SU-DHL-6 (cell line): Measurements from ENCODE around the gene MPHOSPH9.

ENCODE experiments used
- H2AFZ ChIP-seq: fragments of 200-600 bp; sonication (generic); 2 replicates; pipeline ENCODE4 v1.6.1; 2014; ENCODE audit warnings: low read depth, mild to moderate bottlenecking, moderate library complexity, mixed read lengths, antibody characterized with exemption, low read length; ENCODE audit not compliant: severe bottlenecking
- H3F3A ChIP-seq: fragments of 200-600 bp; shearing (Covaris generic); 2 replicates; pipeline ENCODE4 v1.6.0; 2016; ENCODE audit warnings: antibody characterized with exemption, mild to moderate bottlenecking; ENCODE audit not compliant: insufficient read depth
- H3K27ac ChIP-seq: fragments of 200-600 bp; sonication (generic); 2 replicates; pipeline ENCODE4 v1.5.1; 2016; ENCODE audit warnings: low read depth, mild to moderate bottlenecking, low read length, moderate library complexity, mixed read lengths
- H3K27me3 ChIP-seq: fragments of 200-600 bp; sonication (generic), shearing (Covaris generic); 2 replicates; pipeline ENCODE4 v1.6.0; 2014; ENCODE audit warnings: mild to moderate bottlenecking, low read length
- H3K36me3 ChIP-seq: fragments of 200-600 bp; sonication (generic); 2 replicates; pipeline ENCODE4 v1.6.1; 2014; ENCODE audit warnings: mild to moderate bottlenecking, low read length, mixed read lengths
- H3K4me2 ChIP-seq: fragments of 300-600, 200-600 bp; shearing (Covaris generic), sonication (generic); 2 replicates; pipeline ENCODE4 v1.6.0; 2014; ENCODE audit warnings: low read length, low read depth, mild to moderate bottlenecking; ENCODE audit not compliant: poor library complexity, severe bottlenecking
- H3K4me3 ChIP-seq: fragments of 200-600 bp; sonication (generic); 2 replicates; pipeline ENCODE4 v1.5.1; 2014; ENCODE audit warnings: antibody characterized with exemption, low read length, mild to moderate bottlenecking, mixed read lengths; ENCODE audit not compliant: insufficient read depth, poor library complexity, severe bottlenecking
- H3K79me2 ChIP-seq: fragments of 200-600 bp; sonication (generic); 2 replicates; pipeline ENCODE4 v1.6.1; 2014; ENCODE audit warnings: mild to moderate bottlenecking, low read length, moderate library complexity; ENCODE audit not compliant: insufficient read depth
- H3K9ac ChIP-seq: fragments of 200-600 bp; sonication (generic); 2 replicates; pipeline ENCODE4 v1.7.0; 2014; ENCODE audit warnings: mild to moderate bottlenecking, low read length
- H3K9me2 ChIP-seq: fragments of 200-600 bp; sonication (generic); replicated peaks from 2 replicates; pipeline ENCODE4 v1.6.1; 2014; ENCODE audit warnings: low read length; ENCODE audit not compliant: insufficient read depth
- H3K9me3 ChIP-seq: fragments of 200-600 bp; sonication (generic); 2 replicates; pipeline ENCODE4 v1.6.1; 2014; ENCODE audit warnings: low read length, mixed read lengths; ENCODE audit not compliant: insufficient read depth
- H4K20me1 ChIP-seq: fragments of 200-600 bp; sonication (generic); 2 replicates; pipeline ENCODE4 v1.6.1; 2014; ENCODE audit warnings: low read depth, mild to moderate bottlenecking, antibody characterized with exemption, low read length, moderate library complexity, mixed read lengths
- EZH2phosphoT487 ChIP-seq: fragments of 200-600 bp; sonication (generic), shearing (Covaris generic); conservative IDR thresholded peaks from 2 replicates; pipeline ENCODE4 v1.6.1; 2018; ENCODE audit warnings: mild to moderate bottlenecking, antibody characterized with exemption, low read length, moderate library complexity, mixed read lengths
- TF ChIP-seq, protein P1 (sequence below): fragments of 200-600 bp; sonication (generic); IDR thresholded peaks from one replicate; pipeline ENCODE4 v1.5.1; 2017; ENCODE audit warnings: antibody characterized with exemption, mild to moderate bottlenecking, low read length, moderate library complexity; ENCODE audit not compliant: insufficient read depth, poor library complexity, severe bottlenecking

The MPHOSPH9 gene, protein sequence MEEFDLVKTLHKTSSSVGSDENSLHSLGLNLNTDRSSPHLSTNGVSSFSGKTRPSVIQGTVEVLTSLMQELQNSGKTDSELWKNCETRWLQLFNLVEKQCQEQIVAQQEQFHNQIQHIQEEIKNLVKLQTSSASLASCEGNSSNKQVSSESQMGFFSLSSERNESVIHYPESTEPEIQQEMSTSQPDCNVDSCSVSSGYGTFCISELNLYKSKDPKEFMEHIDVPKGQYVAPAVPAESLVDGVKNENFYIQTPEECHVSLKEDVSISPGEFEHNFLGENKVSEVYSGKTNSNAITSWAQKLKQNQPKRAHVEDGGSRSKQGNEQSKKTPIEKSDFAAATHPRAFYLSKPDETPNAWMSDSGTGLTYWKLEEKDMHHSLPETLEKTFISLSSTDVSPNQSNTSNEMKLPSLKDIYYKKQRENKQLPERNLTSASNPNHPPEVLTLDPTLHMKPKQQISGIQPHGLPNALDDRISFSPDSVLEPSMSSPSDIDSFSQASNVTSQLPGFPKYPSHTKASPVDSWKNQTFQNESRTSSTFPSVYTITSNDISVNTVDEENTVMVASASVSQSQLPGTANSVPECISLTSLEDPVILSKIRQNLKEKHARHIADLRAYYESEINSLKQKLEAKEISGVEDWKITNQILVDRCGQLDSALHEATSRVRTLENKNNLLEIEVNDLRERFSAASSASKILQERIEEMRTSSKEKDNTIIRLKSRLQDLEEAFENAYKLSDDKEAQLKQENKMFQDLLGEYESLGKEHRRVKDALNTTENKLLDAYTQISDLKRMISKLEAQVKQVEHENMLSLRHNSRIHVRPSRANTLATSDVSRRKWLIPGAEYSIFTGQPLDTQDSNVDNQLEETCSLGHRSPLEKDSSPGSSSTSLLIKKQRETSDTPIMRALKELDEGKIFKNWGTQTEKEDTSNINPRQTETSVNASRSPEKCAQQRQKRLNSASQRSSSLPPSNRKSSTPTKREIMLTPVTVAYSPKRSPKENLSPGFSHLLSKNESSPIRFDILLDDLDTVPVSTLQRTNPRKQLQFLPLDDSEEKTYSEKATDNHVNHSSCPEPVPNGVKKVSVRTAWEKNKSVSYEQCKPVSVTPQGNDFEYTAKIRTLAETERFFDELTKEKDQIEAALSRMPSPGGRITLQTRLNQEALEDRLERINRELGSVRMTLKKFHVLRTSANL

DNA sequence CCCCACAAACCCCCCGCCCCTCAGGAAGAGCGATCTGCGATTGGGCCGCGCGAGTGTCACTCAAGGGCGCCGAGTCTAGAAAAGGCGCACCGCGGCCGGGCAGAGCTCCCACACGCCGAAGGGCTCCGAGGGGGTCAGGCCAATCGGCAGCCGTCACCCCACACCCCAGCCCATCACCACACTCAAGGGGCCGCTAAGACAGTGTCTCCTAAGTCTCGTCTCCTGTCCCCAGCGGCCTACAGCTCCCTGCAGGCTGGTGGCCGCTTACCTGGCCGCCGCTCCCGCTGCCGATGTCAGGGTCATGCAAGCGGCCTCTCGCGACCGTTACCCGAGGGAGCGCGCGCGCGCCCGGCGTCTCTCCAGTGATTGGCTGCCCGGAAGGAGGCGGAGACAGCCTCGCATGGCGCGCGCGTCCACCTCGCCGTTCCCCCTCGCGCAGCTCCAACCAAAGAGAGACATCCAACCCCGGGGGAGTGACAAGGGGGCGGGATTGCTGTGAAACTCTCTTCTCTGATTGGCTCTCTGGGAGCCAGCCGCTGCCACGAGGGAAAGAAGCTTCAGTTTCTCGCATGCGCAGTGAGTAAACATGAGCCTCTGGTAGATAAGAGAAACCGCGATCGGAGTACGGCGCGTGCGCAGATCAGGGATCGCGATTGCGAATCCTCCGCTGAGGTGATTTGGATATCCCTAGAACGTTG is at the start of gene MPHOSPH9, which contains the start of gene MTRFR:
MPHOSPH9 (minus strand) TSS at position 335 of the 698 bp plus-strand sequence. CDS start 2,777 bp downstream, outside the sequence.
MTRFR (plus strand) TSS at position 630 of the 698 bp plus-strand sequence. CDS start 20,239 bp downstream, outside the sequence.
- H3K9me3 ChIP-seq = no peaks in the 10 kb centered on the region

DNA sequence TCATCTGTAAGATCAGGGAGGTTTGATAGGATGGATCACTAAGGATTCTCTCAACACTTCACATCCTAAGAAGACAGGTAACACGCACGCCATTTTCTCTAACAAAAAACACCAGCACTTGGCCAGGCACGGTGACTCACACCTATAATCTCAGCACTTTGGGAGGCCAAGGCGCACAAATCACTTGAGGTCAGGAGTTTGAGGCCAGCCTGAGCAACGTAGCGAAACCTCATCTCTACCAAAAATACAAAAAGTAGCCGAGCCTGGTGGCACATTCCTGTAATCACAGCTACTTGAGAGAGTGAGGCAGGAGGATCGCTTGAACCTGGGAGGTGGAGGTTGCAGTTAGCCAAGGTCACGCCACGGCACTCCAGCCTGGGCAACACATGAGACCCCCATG is 49.2 kb upstream of the MPHOSPH9 start:
- TF ChIP-seq, protein P1, sequence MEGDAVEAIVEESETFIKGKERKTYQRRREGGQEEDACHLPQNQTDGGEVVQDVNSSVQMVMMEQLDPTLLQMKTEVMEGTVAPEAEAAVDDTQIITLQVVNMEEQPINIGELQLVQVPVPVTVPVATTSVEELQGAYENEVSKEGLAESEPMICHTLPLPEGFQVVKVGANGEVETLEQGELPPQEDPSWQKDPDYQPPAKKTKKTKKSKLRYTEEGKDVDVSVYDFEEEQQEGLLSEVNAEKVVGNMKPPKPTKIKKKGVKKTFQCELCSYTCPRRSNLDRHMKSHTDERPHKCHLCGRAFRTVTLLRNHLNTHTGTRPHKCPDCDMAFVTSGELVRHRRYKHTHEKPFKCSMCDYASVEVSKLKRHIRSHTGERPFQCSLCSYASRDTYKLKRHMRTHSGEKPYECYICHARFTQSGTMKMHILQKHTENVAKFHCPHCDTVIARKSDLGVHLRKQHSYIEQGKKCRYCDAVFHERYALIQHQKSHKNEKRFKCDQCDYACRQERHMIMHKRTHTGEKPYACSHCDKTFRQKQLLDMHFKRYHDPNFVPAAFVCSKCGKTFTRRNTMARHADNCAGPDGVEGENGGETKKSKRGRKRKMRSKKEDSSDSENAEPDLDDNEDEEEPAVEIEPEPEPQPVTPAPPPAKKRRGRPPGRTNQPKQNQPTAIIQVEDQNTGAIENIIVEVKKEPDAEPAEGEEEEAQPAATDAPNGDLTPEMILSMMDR = no peak
- TF ChIP-seq EZH2phosphoT487 = no peak
- Histone ChIP-seq H3K9ac (no peak overlapping the region), H4K20me1 (no peaks in the 10 kb centered on the region), H3K9me2 (no peaks in the 10 kb centered on the region), H3K4me3 (no peak overlapping the region), H3K27me3 (no peaks in the 10 kb centered on the region), H3K36me3 (no peaks in the 10 kb centered on the region), H3K4me2 (no peak overlapping the region), H3K79me2 (no peaks in the 10 kb centered on the region), H3K9me3 (no peaks in the 10 kb centered on the region), H3F3A (no peaks in the 10 kb centered on the region), H2AFZ (no peak overlapping the region), H3K27ac (no peak overlapping the region)

More for the DNA sequence above, at the start of gene MPHOSPH9, which contains the start of gene MTRFR:
- Histone ChIP-seq H3K4me2 (peak within 1 kb of the TSS; percentile 95), H4K20me1 (peaks cover 5% of the 10 kb centered on the region; the same call in 1 of the 2 replicates), H3K27ac (peak within 1 kb of the TSS; percentile 82), H3K4me3 (peak within 1 kb of the TSS; percentile 97), H3K36me3 (peaks cover 17% of the 10 kb centered on the region), H3F3A (peaks cover 22% of the 10 kb centered on the region), H3K9me2 (no peaks in the 10 kb centered on the region), H3K27me3 (no peaks in the 10 kb centered on the region), H2AFZ (peak within 1 kb of the TSS; percentile 80), H3K9ac (peak within 1 kb of the TSS; percentile 92), H3K79me2 (peaks cover 81% of the 10 kb centered on the region)
- TF ChIP-seq, protein P1 = no peak

DNA sequence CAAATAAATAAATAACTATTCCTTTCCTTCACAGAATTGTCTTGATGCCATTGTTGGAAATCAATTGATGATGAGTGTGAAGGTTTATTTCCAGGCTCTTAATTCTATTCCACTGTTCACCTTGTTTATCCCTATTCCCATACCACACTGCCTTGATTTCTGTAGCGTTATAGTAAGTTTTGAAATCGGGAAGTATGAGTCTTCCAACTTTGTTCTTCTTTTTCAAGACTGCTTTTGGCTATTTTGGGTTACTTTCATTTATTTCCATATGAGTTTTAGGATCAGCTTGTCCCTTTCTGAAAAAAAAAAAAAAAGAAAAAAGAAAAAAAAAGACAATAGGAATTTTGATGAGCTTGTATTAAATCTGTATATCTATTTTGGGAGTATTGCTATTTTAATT is 48.0 kb upstream of the MPHOSPH9 start:
- H3K9ac ChIP-seq = no peak overlapping the region
- TF ChIP-seq EZH2phosphoT487 = no peak
- TF ChIP-seq, protein P1 = no peak
- no peak overlapping the region for H3K4me3 ChIP-seq
- H3K79me2 ChIP-seq = no peaks in the 10 kb centered on the region
- no peaks in the 10 kb centered on the region for H3K9me2 ChIP-seq
- no peak overlapping the region for H2AFZ ChIP-seq
- H3K27ac ChIP-seq = no peak overlapping the region
- no peaks in the 10 kb centered on the region for H3F3A ChIP-seq
- no peaks in the 10 kb centered on the region for H3K27me3 ChIP-seq
- H3K36me3 ChIP-seq = no peaks in the 10 kb centered on the region
- no peaks in the 10 kb centered on the region for H3K9me3 ChIP-seq
- H3K4me2 ChIP-seq = no peak overlapping the region
- no peaks in the 10 kb centered on the region for H4K20me1 ChIP-seq
